IPS-20b (cell line): Measurements from ENCODE around the gene KCNA4.

ENCODE experiments used
- H3K27ac ChIP-seq: one replicate; pipeline ENCODE4 v1.5.1; 2013; ENCODE audit warnings: low read length
- H3K27me3 ChIP-seq: 2 replicates; pipeline ENCODE4 v1.6.1; 2013; ENCODE audit warnings: mild to moderate bottlenecking, low read length, inconsistent platforms; ENCODE audit not compliant: insufficient read depth
- H3K36me3 ChIP-seq: 2 replicates; pipeline ENCODE4 v1.6.1; 2013; ENCODE audit warnings: low read depth, mild to moderate bottlenecking, inconsistent platforms, low read length, moderate library complexity; ENCODE audit not compliant: insufficient read depth
- H3K4me1 ChIP-seq: 2 replicates; pipeline ENCODE4 v1.6.1; 2013; ENCODE audit warnings: mild to moderate bottlenecking, control low read depth, inconsistent platforms, low read length, moderate library complexity; ENCODE audit not compliant: insufficient read depth
- H3K4me3 ChIP-seq: 2 replicates; pipeline ENCODE4 v1.5.1; 2013; ENCODE audit warnings: mild to moderate bottlenecking, low read length, inconsistent platforms
- H3K9ac ChIP-seq: 2 replicates; pipeline ENCODE4 v1.6.1; 2013; ENCODE audit warnings: low read depth, mild to moderate bottlenecking, inconsistent platforms, low read length, moderate library complexity
- H3K9me3 ChIP-seq: 2 replicates; pipeline ENCODE4 v1.6.1; 2013; ENCODE audit warnings: mild to moderate bottlenecking, low read depth, low read length, inconsistent platforms; ENCODE audit not compliant: insufficient read depth

KCNA4 gene

GRCh38 chr11:30023074-30023473 is 6.2 kb upstream of the KCNA4 start:
- Histone ChIP-seq H3K9me3 (no peaks in the 10 kb centered on the region), H3K4me1 (peaks cover 9% of the 10 kb centered on the region; the same call in 1 of the 2 replicates), H3K27ac (no peak overlapping the region), H3K36me3 (no peaks in the 10 kb centered on the region), H3K27me3 (peaks cover 100% of the 10 kb centered on the region), H3K9ac (no peak overlapping the region), H3K4me3 (no peak overlapping the region)

GRCh38 chr11:30019481-30019880 is 2.7 kb upstream of the KCNA4 start:
- Histone ChIP-seq H3K9ac (no peak overlapping the region), H3K4me3 (no peak overlapping the region), H3K4me1 (peaks cover 9% of the 10 kb centered on the region; the same call in 1 of the 2 replicates), H3K27me3 (peaks cover 100% of the 10 kb centered on the region), H3K36me3 (no peaks in the 10 kb centered on the region), H3K27ac (no peak overlapping the region), H3K9me3 (no peaks in the 10 kb centered on the region)

GRCh38 chr11:30018495-30018894 is 1.7 kb upstream of the KCNA4 start:
- Histone ChIP-seq H3K9ac (no peak overlapping the region), H3K4me3 (no peak overlapping the region), H3K27ac (no peak overlapping the region), H3K27me3 (peaks cover 100% of the 10 kb centered on the region), H3K9me3 (no peaks in the 10 kb centered on the region), H3K4me1 (peaks cover 9% of the 10 kb centered on the region; the same call in 1 of the 2 replicates), H3K36me3 (no peaks in the 10 kb centered on the region)

- Histone ChIP-seq H3K4me3 (peak overlapping the region; percentile 69; the same call in 1 of the 2 replicates), H3K27me3 (peaks cover 100% of the 10 kb centered on the region), H3K9ac (no peak overlapping the region)
Measured at GRCh38 chr11:30017445-30017895, 640 bp upstream of the KCNA4 start.

GRCh38 chr11:30015725-30016412 is 961 bp downstream of the KCNA4 start:
- H3K4me3 ChIP-seq: peak overlapping the region; percentile 69
- peaks cover 100% of the 10 kb centered on the region for H3K27me3 ChIP-seq

More at GRCh38 chr11:30017445-30017895, 640 bp upstream of the KCNA4 start:
- Histone ChIP-seq H3K36me3 (no peaks in the 10 kb centered on the region), H3K9me3 (no peaks in the 10 kb centered on the region), H3K4me1 (peaks cover 9% of the 10 kb centered on the region; the same call in 1 of the 2 replicates), H3K27ac (no peak overlapping the region)

GRCh38 chr11:30012346-30012745 is 4.5 kb downstream of the KCNA4 start:
- H3K4me3 ChIP-seq: no peak overlapping the region
- H3K9ac ChIP-seq: no peak overlapping the region
- no peaks in the 10 kb centered on the region for H3K9me3 ChIP-seq
- H3K27me3 ChIP-seq: peaks cover 70% of the 10 kb centered on the region
- H3K4me1 ChIP-seq: peaks cover 5% of the 10 kb centered on the region; the same call in 1 of the 2 replicates
- H3K36me3 ChIP-seq: no peaks in the 10 kb centered on the region
- H3K27ac ChIP-seq: no peak overlapping the region

More at GRCh38 chr11:30015725-30016412, 961 bp downstream of the KCNA4 start:
- Histone ChIP-seq H3K9me3 (no peaks in the 10 kb centered on the region), H3K9ac (no peak overlapping the region), H3K4me1 (peaks cover 9% of the 10 kb centered on the region; the same call in 1 of the 2 replicates), H3K36me3 (no peaks in the 10 kb centered on the region), H3K27ac (no peak overlapping the region)

- Histone ChIP-seq H3K9me3 (no peaks in the 10 kb centered on the region), H3K9ac (no peak overlapping the region), H3K36me3 (no peaks in the 10 kb centered on the region), H3K4me1 (no peaks in the 10 kb centered on the region), H3K4me3 (no peak overlapping the region), H3K27me3 (peaks cover 40% of the 10 kb centered on the region), H3K27ac (no peak overlapping the region)
Measured at GRCh38 chr11:30009060-30009459, 7.8 kb downstream of the KCNA4 start.

- H3K4me3 ChIP-seq: no peak overlapping the region
- no peak overlapping the region for H3K9ac ChIP-seq
- H3K36me3 ChIP-seq: no peaks in the 10 kb centered on the region
- peaks cover 30% of the 10 kb centered on the region; the same call in 1 of the 2 replicates for H3K27me3 ChIP-seq
- H3K4me1 ChIP-seq: no peaks in the 10 kb centered on the region
- H3K27ac ChIP-seq: no peak overlapping the region
- no peaks in the 10 kb centered on the region for H3K9me3 ChIP-seq
Measured at GRCh38 chr11:30006876-30007275, 10.0 kb downstream of the KCNA4 start.

- no peaks in the 10 kb centered on the region for H3K36me3 ChIP-seq
- H3K4me1 ChIP-seq: no peaks in the 10 kb centered on the region
- H3K9ac ChIP-seq: no peak overlapping the region
- no peaks in the 10 kb centered on the region for H3K9me3 ChIP-seq
- peaks cover 14% of the 10 kb centered on the region; the same call in 1 of the 2 replicates for H3K27me3 ChIP-seq
- H3K4me3 ChIP-seq: no peak overlapping the region
- H3K27ac ChIP-seq: no peak overlapping the region
Measured at GRCh38 chr11:30002157-30002785, 14.6 kb downstream of the KCNA4 start.

- Histone ChIP-seq H3K9ac (no peak overlapping the region), H3K9me3 (no peaks in the 10 kb centered on the region), H3K27me3 (peaks cover 11% of the 10 kb centered on the region; the same call in 1 of the 2 replicates), H3K36me3 (no peaks in the 10 kb centered on the region), H3K4me3 (no peak overlapping the region), H3K4me1 (no peaks in the 10 kb centered on the region), H3K27ac (no peak overlapping the region)
Measured at GRCh38 chr11:30000986-30001750, 15.7 kb downstream of the KCNA4 start.

- no peak overlapping the region for H3K4me3 ChIP-seq
- no peak overlapping the region for H3K9ac ChIP-seq
- no peaks in the 10 kb centered on the region for H3K4me1 ChIP-seq
- no peaks in the 10 kb centered on the region for H3K36me3 ChIP-seq
- no peaks in the 10 kb centered on the region for H3K27me3 ChIP-seq
- no peak overlapping the region for H3K27ac ChIP-seq
- H3K9me3 ChIP-seq: no peaks in the 10 kb centered on the region
Measured at GRCh38 chr11:29996016-29996415, 20.8 kb downstream of the KCNA4 start.
